Measurements from ENCODE around the gene CUBN.

DNA sequence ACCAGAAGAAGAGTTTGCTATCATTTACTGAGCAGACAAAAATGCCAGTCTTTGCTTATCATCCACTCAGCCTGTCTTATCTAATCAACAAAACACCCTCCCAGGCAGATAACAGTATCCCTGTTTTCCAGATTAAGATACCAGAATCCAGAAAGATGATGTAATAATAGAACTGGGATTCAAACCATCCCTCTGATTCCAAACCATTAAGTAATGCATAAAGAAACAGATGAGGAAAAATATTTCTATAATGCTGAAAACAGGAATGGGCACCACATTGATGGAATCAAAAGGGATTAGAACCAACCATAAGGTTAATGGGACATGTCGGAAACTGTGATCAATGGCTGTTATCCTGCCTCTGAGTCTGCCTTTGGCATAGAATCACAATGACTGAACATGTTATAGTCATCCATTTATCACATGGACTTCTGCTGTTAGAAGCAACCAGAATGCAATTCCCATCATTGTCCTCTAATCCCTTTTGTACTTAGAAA lies 220.3 kb downstream of the CUBN start:
- TF ChIP-seq CTCF (IDR thresholded peaks at IDR 0.05) (no peak), REST (IDR thresholded peaks at IDR 0.05; ENCODE audit: insufficient read depth in 1 of 2, low read depth in 2 of 2, low read length in 1 of 2) (no peak), POLR2AphosphoS5 (IDR thresholded peaks at IDR 0.05; ENCODE audit: low read depth, low read length) (no peak), TCF7L2 (IDR thresholded peaks at IDR 0.05; ENCODE audit: low read depth, low read length) (no peak)

All from Panc1 (cell line).